Activated CD4-positive, alpha-beta T cell treated with anti-CD3 and anti-CD28 coated beads, Interleukin-2, amount 10 ng/mL, durations not matched to agents 7 days and 5 days (primary cell): ENCODE data around the gene TH. TPM values are rescaled to one million over a fixed set of nuclear protein-coding genes. Genes with fewer than 3 reads are reported as not detected.
A peak's percentile ranks its signal among the peaks of the same experiment; 100 is the strongest.

Experiments
- CTCF ChIA-PET: fragments of 350-600 bp; sonication (Branson Sonifier 250); formaldehyde crosslinking; loops from one replicate; lab custom pipeline; 2021; ENCODE audit warnings: antibody characterized with exemption; lab: Charles Lee
- POLR2A ChIA-PET: fragments of 350-600 bp; sonication (Branson Sonifier 250); formaldehyde crosslinking; loops from one replicate; lab custom pipeline; 2021; ENCODE audit warnings: antibody characterized with exemption; lab: Charles Lee
- DNase-seq: peaks from one replicate; pipeline ENCODE4 v3.0.0-alpha.2; 2020
- H3K27ac Mint-ChIP-seq: one replicate; pipeline ENCODE4 v1.8.0; 2021; ENCODE audit warnings: mild to moderate bottlenecking, moderate library complexity, mixed read lengths
- H3K27me3 Mint-ChIP-seq: one replicate; pipeline ENCODE4 v1.8.0; 2021; ENCODE audit warnings: mixed read lengths
- H3K36me3 Mint-ChIP-seq: one replicate; pipeline ENCODE4 v1.8.0; 2021; ENCODE audit warnings: low read depth, mixed read lengths
- H3K4me1 Mint-ChIP-seq: one replicate; pipeline ENCODE4 v1.8.0; 2021; ENCODE audit warnings: mixed read lengths
- H3K4me3 Mint-ChIP-seq: one replicate; pipeline ENCODE4 v1.8.0; 2021; ENCODE audit warnings: mild to moderate bottlenecking, moderate library complexity, mixed read lengths
- H3K9me3 Mint-ChIP-seq: one replicate; pipeline ENCODE4 v1.8.0; 2021; ENCODE audit warnings: mixed read lengths
- total RNA-seq, 2 experiments: library from RNA; stranded (reverse); gene quantifications; one replicate each; pipeline ENCODE4 v1.2.3, GENCODE V29; 2021

TH gene
- total RNA-seq, result not detected

- ChIA-PET POLR2A (no interaction called here), CTCF (no interaction called here)
- Mint-ChIP-seq H3K9me3 (peaks cover 2% of the 10 kb centered on the region), H3K4me1 (no peaks in the 10 kb centered on the region), H3K36me3 (no peaks in the 10 kb centered on the region), H3K27me3 (no peaks in the 10 kb centered on the region), H3K4me3 (no peak within 1 kb of the TSS), H3K27ac (no peak within 1 kb of the TSS)
- no peak for DNase-seq
Observed at GRCh38 chr11:2171591-2172003, at the start of gene TH. TSS of gene TH (minus strand) at chr11:2171815. CDS start at chr11:2171786, 29 bp downstream.

GRCh38 chr11:2221024-2221423 lies 49.4 kb upstream of the TH start:
- POLR2A ChIA-PET, result no interaction called here
- DNase-seq, result no peak
- H3K36me3 Mint-ChIP-seq, result no peaks in the 10 kb centered on the region
- H3K4me1 Mint-ChIP-seq, result no peaks in the 10 kb centered on the region
- no peak overlapping the region for H3K27ac Mint-ChIP-seq
- H3K4me3 Mint-ChIP-seq, result no peak overlapping the region
- H3K27me3 Mint-ChIP-seq, result peaks cover 44% of the 10 kb centered on the region
- CTCF ChIA-PET, result no interaction called here
- H3K9me3 Mint-ChIP-seq, result peaks cover 9% of the 10 kb centered on the region

GRCh38 chr11:2220173-2220771 lies 48.7 kb upstream of the TH start:
- Mint-ChIP-seq H3K27me3 (peaks cover 43% of the 10 kb centered on the region), H3K4me3 (no peak overlapping the region), H3K36me3 (no peaks in the 10 kb centered on the region), H3K9me3 (peaks cover 6% of the 10 kb centered on the region), H3K27ac (no peak overlapping the region), H3K4me1 (no peaks in the 10 kb centered on the region)
- CTCF ChIA-PET, result no interaction called here
- POLR2A ChIA-PET, result no interaction called here
- DNase-seq, result no peak

GRCh38 chr11:2219318-2220017 lies 47.9 kb upstream of the TH start:
- no peak overlapping the region for H3K4me3 Mint-ChIP-seq
- H3K36me3 Mint-ChIP-seq, result no peaks in the 10 kb centered on the region
- ChIA-PET CTCF (no interaction called here), POLR2A (no interaction called here)
- peaks cover 3% of the 10 kb centered on the region for H3K4me1 Mint-ChIP-seq
- DNase-seq, result no peak
- peaks cover 6% of the 10 kb centered on the region for H3K9me3 Mint-ChIP-seq
- H3K27ac Mint-ChIP-seq, result no peak overlapping the region
- peaks cover 38% of the 10 kb centered on the region for H3K27me3 Mint-ChIP-seq

- no peak for DNase-seq
- Mint-ChIP-seq H3K4me1 (peaks cover 16% of the 10 kb centered on the region), H3K27me3 (peaks cover 25% of the 10 kb centered on the region), H3K36me3 (no peaks in the 10 kb centered on the region), H3K9me3 (peaks cover 6% of the 10 kb centered on the region), H3K4me3 (no peak overlapping the region), H3K27ac (no peak overlapping the region)
- CTCF ChIA-PET, result interaction anchor here (1.2 kb wide), 1 partner anchor 202 kb away, joined by 3 read pairs; no protein-coding TSS in a partner anchor
- POLR2A ChIA-PET, result no interaction called here
Observed at GRCh38 chr11:2218031-2218633, 46.5 kb upstream of the TH start.

GRCh38 chr11:2217211-2218030 lies 45.8 kb upstream of the TH start:
- Mint-ChIP-seq H3K4me1 (peaks cover 17% of the 10 kb centered on the region), H3K27me3 (peaks cover 21% of the 10 kb centered on the region), H3K27ac (no peak overlapping the region), H3K36me3 (no peaks in the 10 kb centered on the region), H3K4me3 (no peak overlapping the region), H3K9me3 (peaks cover 6% of the 10 kb centered on the region)
- no peak for DNase-seq
- ChIA-PET CTCF (interaction anchor here (1.2 kb wide), 1 partner anchor 203 kb away, joined by 3 read pairs; no protein-coding TSS in a partner anchor), POLR2A (no interaction called here)

- Mint-ChIP-seq H3K9me3 (peaks cover 5% of the 10 kb centered on the region), H3K27ac (no peak overlapping the region), H3K36me3 (no peaks in the 10 kb centered on the region), H3K4me1 (peaks cover 19% of the 10 kb centered on the region), H3K27me3 (peaks cover 15% of the 10 kb centered on the region), H3K4me3 (no peak overlapping the region)
- DNase-seq, result no peak
- CTCF ChIA-PET, result interaction anchor here (0.9 kb wide), 1 partner anchor 86 kb away, joined by 3 read pairs; the partner anchor contains the start of gene TSPAN32
- POLR2A ChIA-PET, result no interaction called here
Observed at GRCh38 chr11:2216400-2217064, 44.9 kb upstream of the TH start.

GRCh38 chr11:2215561-2216399 lies 44.2 kb upstream of the TH start:
- Mint-ChIP-seq H3K4me3 (no peak overlapping the region), H3K27ac (no peak overlapping the region), H3K4me1 (peaks cover 19% of the 10 kb centered on the region), H3K36me3 (no peaks in the 10 kb centered on the region), H3K27me3 (peaks cover 9% of the 10 kb centered on the region), H3K9me3 (peaks cover 3% of the 10 kb centered on the region)
- CTCF ChIA-PET, result interaction anchor here (0.9 kb wide), 1 partner anchor 86 kb away, joined by 3 read pairs; the partner anchor contains the start of gene TSPAN32
- no peak for DNase-seq
- POLR2A ChIA-PET, result no interaction called here

- Mint-ChIP-seq H3K36me3 (no peaks in the 10 kb centered on the region), H3K27ac (peak overlapping the region; percentile 68), H3K4me1 (peaks cover 19% of the 10 kb centered on the region), H3K27me3 (peaks cover 4% of the 10 kb centered on the region), H3K9me3 (peaks cover under 1% of the 10 kb centered on the region), H3K4me3 (no peak overlapping the region)
- no peak for DNase-seq
- POLR2A ChIA-PET, result no interaction called here
- CTCF ChIA-PET, result no interaction called here
Observed at GRCh38 chr11:2215230-2215560, 43.6 kb upstream of the TH start.

- H3K4me1 Mint-ChIP-seq, result peaks cover 19% of the 10 kb centered on the region
- no peaks in the 10 kb centered on the region for H3K9me3 Mint-ChIP-seq
- ChIA-PET POLR2A (no interaction called here), CTCF (interaction anchor here (1.2 kb wide), 1 partner anchor 21 kb away, joined by 3 read pairs; no protein-coding TSS in a partner anchor)
- no peak overlapping the region for H3K4me3 Mint-ChIP-seq
- peaks cover 4% of the 10 kb centered on the region for H3K27me3 Mint-ChIP-seq
- H3K27ac Mint-ChIP-seq, result peak overlapping the region; percentile 68
- no peaks in the 10 kb centered on the region for H3K36me3 Mint-ChIP-seq
- DNase-seq, result no peak
Observed at GRCh38 chr11:2214527-2215229, 43.1 kb upstream of the TH start.

- CTCF ChIA-PET, result interaction anchor here (1.2 kb wide), 1 partner anchor 20 kb away, joined by 3 read pairs; no protein-coding TSS in a partner anchor
Observed at GRCh38 chr11:2213890-2214526, 42.4 kb upstream of the TH start.

More at GRCh38 chr11:2213890-2214526, 42.4 kb upstream of the TH start:
- DNase-seq, result no peak
- Mint-ChIP-seq H3K27me3 (peaks cover 3% of the 10 kb centered on the region), H3K4me3 (peak overlapping the region; percentile 60), H3K9me3 (no peaks in the 10 kb centered on the region), H3K27ac (peak overlapping the region; percentile 87), H3K36me3 (no peaks in the 10 kb centered on the region), H3K4me1 (peaks cover 19% of the 10 kb centered on the region)
- POLR2A ChIA-PET, result no interaction called here
